HCT116 (cell line): ENCODE results near the gene PGPEP1. TPM values are rescaled to one million over a fixed set of nuclear protein-coding genes. Genes with fewer than 3 reads are reported as not detected.

ENCODE experiments used
- ATAC-seq: fragments of 200-7000 bp; cut with Tn5 transposase; 2 replicates; pipeline ENCODE4 v1.9.1; 2020; ENCODE audit warnings: mild to moderate bottlenecking, moderate library complexity
- BruUV-seq: library from RNA; stranded (reverse); fragments of 400-500 nt; replicated peaks from 2 replicates; lab custom pipeline; 2021; lab: Mats Ljungman, UMichigan
- CTCF ChIA-PET: fragments of 300-600 bp; sonication (Branson Sonifier 250); formaldehyde crosslinking; loops from one replicate; lab custom pipeline; 2021; ENCODE audit warnings: antibody characterized with exemption; lab: Charles Lee
- POLR2A ChIA-PET: fragments of 300-600, 350-600 bp; sonication (Branson Sonifier 250); formaldehyde crosslinking; loops from one replicate; lab custom pipeline; 2021; ENCODE audit warnings: antibody characterized with exemption; lab: Charles Lee
- RAD21 ChIA-PET, 2 experiments: fragments of 300-600 bp; sonication (Branson Sonifier 250); formaldehyde crosslinking; loops; one replicate each; lab custom pipeline; 2023; ENCODE audit warnings: low total read pairs in 2 of 2; ENCODE audit not compliant: uncharacterized antibody in 2 of 2, unreplicated experiment in 2 of 2, low non-redundant PET in 1 of 2; lab: Charles Lee
- DNase-seq: peaks from one replicate; pipeline ENCODE4 v3.0.0-alpha.2; 2010; ENCODE audit warnings: low read depth, low spot score
- H2AFZ ChIP-seq: fragments of 200-600 bp; shearing (Covaris generic), sonication (generic); 2 replicates; pipeline ENCODE4 v1.6.1; 2017; ENCODE audit warnings: low read depth, mixed run types, mixed read lengths, antibody characterized with exemption, low read length; ENCODE audit not compliant: poor library complexity, severe bottlenecking
- H3K27ac ChIP-seq: 2 replicates; pipeline ENCODE4 v1.5.1; 2012; ENCODE audit warnings: low read depth, low read length
- H3K27me3 ChIP-seq: fragments of 200-600 bp; sonication (generic); 2 replicates; pipeline ENCODE4 v1.6.1; 2016; ENCODE audit warnings: mixed run types, low read length, mixed read lengths; ENCODE audit not compliant: insufficient read depth
- H3K36me3 ChIP-seq, 2 experiments: fragments of 200-500 bp in 1 of 2; fragments of 200-600 bp in 1 of 2; sonication (Bioruptor generic) in 1 of 2; sonication (generic) in 1 of 2; 2 replicates each; pipeline versions ENCODE4 v1.5.1 to v1.6.1; 2014 to 2016; ENCODE audit warnings: low read length in 2 of 2, inconsistent platforms in 1 of 2, mixed read lengths in 1 of 2, mixed run types in 1 of 2; ENCODE audit not compliant: insufficient read depth in 2 of 2, control insufficient read depth in 1 of 2
- H3K4me1 ChIP-seq, 2 experiments: fragments of 200-600 bp in 1 of 2; sonication (generic) in 1 of 2; 2 replicates each; pipeline versions ENCODE4 v1.5.1 to v1.6.1; 2012 to 2017; ENCODE audit warnings: low read length in 2 of 2, inconsistent platforms in 1 of 2, mild to moderate bottlenecking in 1 of 2, mixed read lengths in 1 of 2, mixed run types in 1 of 2, moderate library complexity in 1 of 2; ENCODE audit not compliant: insufficient read depth in 2 of 2, control insufficient read depth in 1 of 2
- H3K4me2 ChIP-seq: fragments of 200-600 bp; sonication (generic); 2 replicates; pipeline ENCODE4 v1.6.1; 2017; ENCODE audit warnings: mixed run types, low read length, mixed read lengths
- H3K4me3 ChIP-seq, 2 experiments: fragments of 200-600 bp in 1 of 2; sonication (generic) in 1 of 2; replicated peaks in 1 of 2; 2 replicates each; pipeline ENCODE4 v1.5.1; 2011 to 2016; ENCODE audit warnings: low read length in 2 of 2, control low read depth in 1 of 2, low read depth in 1 of 2, mild to moderate bottlenecking in 1 of 2, mixed read lengths in 1 of 2, mixed run types in 1 of 2
- H3K79me2 ChIP-seq: fragments of 200-600 bp; sonication (generic); 2 replicates; pipeline ENCODE4 v1.6.1; 2017; ENCODE audit warnings: mild to moderate bottlenecking, mixed run types, low read length, moderate library complexity, mixed read lengths; ENCODE audit not compliant: insufficient read depth
- H3K9ac ChIP-seq: fragments of 200-600 bp; sonication (generic); 2 replicates; pipeline ENCODE4 v1.6.1; 2016; ENCODE audit warnings: low read length, mixed read lengths
- H3K9me2 ChIP-seq: fragments of 200-600 bp; sonication (generic), shearing (Covaris generic); 2 replicates; pipeline ENCODE4 v1.6.1; 2017; ENCODE audit warnings: mixed run types, mild to moderate bottlenecking, moderate library complexity; ENCODE audit not compliant: insufficient read depth
- H3K9me3 ChIP-seq, 2 experiments: fragments of 200-500 bp in 1 of 2; fragments of 200-600 bp in 1 of 2; sonication (Bioruptor generic) in 1 of 2; sonication (generic) in 1 of 2; 2 replicates each; pipeline ENCODE4 v1.6.1; 2014 to 2017; ENCODE audit warnings: low read length in 2 of 2, mixed read lengths in 2 of 2, inconsistent platforms in 1 of 2, low read depth in 1 of 2, mild to moderate bottlenecking in 1 of 2, mixed run types in 1 of 2, moderate library complexity in 1 of 2; ENCODE audit not compliant: control insufficient read depth in 1 of 2, insufficient read depth in 1 of 2
- H4K20me1 ChIP-seq: fragments of 200-600 bp; sonication (generic), shearing (Covaris generic); 2 replicates; pipeline ENCODE4 v1.6.1; 2017; ENCODE audit warnings: mixed run types, mild to moderate bottlenecking, moderate library complexity; ENCODE audit not compliant: insufficient read depth
- CBX3 ChIP-seq: IDR thresholded peaks from 2 replicates; pipeline ENCODE4 v1.6.1; 2012; ENCODE audit warnings: low read depth
- CEBPB ChIP-seq: IDR thresholded peaks from 2 replicates; pipeline ENCODE4 v1.6.1; 2012; ENCODE audit warnings: low read depth
- EGR1 ChIP-seq: IDR thresholded peaks from 2 replicates; pipeline ENCODE4 v1.6.1; 2012; ENCODE audit warnings: low read depth
- ELF1 ChIP-seq: IDR thresholded peaks from 2 replicates; pipeline ENCODE4 v1.6.1; 2012; ENCODE audit warnings: low read depth, borderline replicate concordance
- FOSL1 ChIP-seq: IDR thresholded peaks from 2 replicates; pipeline ENCODE4 v1.6.1; 2012; ENCODE audit warnings: low read depth
- POLR2A ChIP-seq: IDR thresholded peaks from 2 replicates; pipeline ENCODE4 v1.7.0; 2011; ENCODE audit warnings: borderline replicate concordance; ENCODE audit not compliant: insufficient read depth, insufficient read length; ENCODE audit errors: extremely low read depth
- POLR2AphosphoS5 ChIP-seq: IDR thresholded peaks from 2 replicates; pipeline ENCODE4 v1.6.1; 2011; ENCODE audit warnings: mild to moderate bottlenecking, low read depth, low read length, moderate library complexity
- REST ChIP-seq: IDR thresholded peaks from 2 replicates; pipeline ENCODE4 v1.6.1; 2012; ENCODE audit warnings: low read depth
- SIN3A ChIP-seq: IDR thresholded peaks from 2 replicates; pipeline ENCODE4 v1.6.1; 2012; ENCODE audit warnings: low read depth
- SP1 ChIP-seq: IDR thresholded peaks from 2 replicates; pipeline ENCODE4 v1.6.1; 2012; ENCODE audit warnings: low read depth
- TCF7L2 ChIP-seq: IDR thresholded peaks from 2 replicates; pipeline ENCODE4 v1.7.0; 2011; ENCODE audit warnings: borderline replicate concordance, inconsistent platforms; ENCODE audit not compliant: insufficient read depth, insufficient read length; ENCODE audit errors: extremely low read depth
- YY1 ChIP-seq: IDR thresholded peaks from 2 replicates; pipeline ENCODE4 v1.6.1; 2011; ENCODE audit warnings: low read length, low read depth, moderate library complexity, mild to moderate bottlenecking; ENCODE audit not compliant: insufficient replicate concordance; ENCODE audit errors: extremely low read depth
- ZFX ChIP-seq: fragments of 450-650 bp; IDR thresholded peaks from 2 replicates; pipeline ENCODE4 v1.6.1; 2017
- ZNF274 ChIP-seq: fragments of 200-500 bp; sonication (Bioruptor generic); IDR thresholded peaks from 2 replicates; pipeline ENCODE4 v1.6.1; 2014; ENCODE audit warnings: mild to moderate bottlenecking, low read depth, low read length, inconsistent platforms
- intact Hi-C: fragments of 100-400 bp; cut with micrococcal nuclease; formaldehyde crosslinking; loops from 2 replicates; pipeline ENCODE4 v1.10.0; 2022
- total RNA-seq: library from RNA; stranded (reverse); gene quantifications from one replicate; pipeline ENCODE4 v1.2.1, GENCODE V29; 2021; ENCODE audit not compliant: unreplicated experiment

PGPEP1 gene
- total RNA-seq, 1 experiment from 2014 or later, result 30.9 TPM

GRCh38 chr19:18393836-18394235 is 53.4 kb downstream of the PGPEP1 start:
- POLR2A ChIA-PET, result no interaction called here
- intact Hi-C loops, result no loop called here
- Histone ChIP-seq H3K4me3 (no peak overlapping the region), H3K27ac (no peak overlapping the region), H3K4me2 (no peak overlapping the region), H3K9me3 (no peaks in the 10 kb centered on the region), H3K4me1 (peaks cover 7 to 29% of the 10 kb centered on the region in 2 experiments; a peak in 3 of 4 replicates), H3K79me2 (no peaks in the 10 kb centered on the region), H3K27me3 (no peaks in the 10 kb centered on the region), H3K9ac (no peak overlapping the region), H3K9me2 (no peaks in the 10 kb centered on the region), H3K36me3 (peaks cover 0 to 4% of the 10 kb centered on the region in 2 experiments; a peak in 1 of 4 replicates), H4K20me1 (no peaks in the 10 kb centered on the region), H2AFZ (no peak overlapping the region)
- CTCF ChIA-PET, result no interaction called here
- BruUV-seq, result no TSS peak
- ATAC-seq (no peak), DNase-seq (no peak)
- RAD21 ChIA-PET, result no interaction called here
- no peak for TF ChIP-seq ZNF274
- no peak for TF ChIP-seq POLR2AphosphoS5
- no peak for TF ChIP-seq POLR2A
- no peak for TF ChIP-seq TCF7L2
- TF ChIP-seq ZFX, result no peak
- TF ChIP-seq SIN3A, result no peak
- no peak for TF ChIP-seq SP1
- no peak for TF ChIP-seq YY1
- TF ChIP-seq CBX3, result no peak
- TF ChIP-seq CEBPB, result no peak
- no peak for TF ChIP-seq REST
- TF ChIP-seq FOSL1, result no peak
- TF ChIP-seq ELF1, result no peak
- no peak for TF ChIP-seq EGR1
